OCI-LY7 (cell line): ENCODE data around the gene CTBS. TPM values are rescaled to one million over a fixed set of nuclear protein-coding genes. Genes with fewer than 3 reads are reported as not detected.

Source experiments
- BruUV-seq: library from RNA; stranded (reverse); fragments of 400-500 nt; replicated peaks from 2 replicates; lab custom pipeline; 2021; lab: Mats Ljungman, UMichigan
- CTCF ChIA-PET: fragments of 300-600 bp; sonication (Branson Sonifier 250); formaldehyde crosslinking; loops from one replicate; lab custom pipeline; 2022; ENCODE audit warnings: antibody characterized with exemption; ENCODE audit not compliant: unreplicated experiment; lab: Charles Lee
- POLR2A ChIA-PET: fragments of 300-600 bp; sonication (Branson Sonifier 250); formaldehyde crosslinking; loops from one replicate; lab custom pipeline; 2022; ENCODE audit warnings: antibody characterized with exemption; lab: Charles Lee
- DNase-seq: peaks from one replicate; pipeline ENCODE4 v3.0.0-alpha.2; 2015; ENCODE audit warnings: low spot score
- H2AFZ ChIP-seq: fragments of 200-600 bp; sonication (generic), shearing (Covaris generic); 2 replicates; pipeline ENCODE4 v1.6.1; 2014; ENCODE audit warnings: mild to moderate bottlenecking, antibody characterized with exemption, low read length, moderate library complexity
- H3K27ac ChIP-seq: fragments of 200-600 bp; sonication (generic); 2 replicates; pipeline ENCODE4 v1.5.1; 2014; ENCODE audit warnings: mixed run types, low read depth, mild to moderate bottlenecking, moderate library complexity, low read length, inconsistent platforms; ENCODE audit not compliant: poor library complexity, severe bottlenecking
- H3K36me3 ChIP-seq: fragments of 200-600 bp; sonication (generic); 2 replicates; pipeline ENCODE4 v1.6.1; 2014; ENCODE audit warnings: mild to moderate bottlenecking, antibody characterized with exemption, low read length, moderate library complexity, mixed read lengths; ENCODE audit not compliant: insufficient read depth
- H3K4me1 ChIP-seq: fragments of 200-600 bp; sonication (generic); 2 replicates; pipeline ENCODE4 v1.5.1; 2014; ENCODE audit warnings: mild to moderate bottlenecking, low read length; ENCODE audit not compliant: insufficient read depth, poor library complexity, severe bottlenecking
- H3K4me2 ChIP-seq: fragments of 200-600 bp; sonication (generic); 2 replicates; pipeline ENCODE4 v1.6.1; 2014; ENCODE audit warnings: mild to moderate bottlenecking, low read length
- H3K4me3 ChIP-seq: fragments of 200-600 bp; sonication (generic); 2 replicates; pipeline ENCODE4 v1.5.1; 2014; ENCODE audit warnings: mild to moderate bottlenecking, low read depth, low read length; ENCODE audit not compliant: poor library complexity, severe bottlenecking
- H3K79me2 ChIP-seq: fragments of 200-600 bp; sonication (generic); 2 replicates; pipeline ENCODE4 v1.6.1; 2016; ENCODE audit warnings: low read depth, mild to moderate bottlenecking, low read length, moderate library complexity, mixed read lengths; ENCODE audit not compliant: insufficient read depth
- H3K9me2 ChIP-seq: fragments of 200-600 bp; sonication (generic); 2 replicates; pipeline ENCODE4 v1.6.1; 2016; ENCODE audit warnings: mild to moderate bottlenecking, low read length, mixed read lengths; ENCODE audit not compliant: insufficient read depth
- H3K9me3 ChIP-seq: fragments of 200-600 bp; sonication (generic); 2 replicates; pipeline ENCODE4 v1.6.1; 2014; ENCODE audit warnings: mild to moderate bottlenecking, mixed run types, low read length, mixed read lengths
- H4K20me1 ChIP-seq: fragments of 200-600 bp; sonication (generic); 2 replicates; pipeline ENCODE4 v1.6.1; 2014; ENCODE audit warnings: mild to moderate bottlenecking, antibody characterized with exemption, low read length, moderate library complexity, mixed read lengths; ENCODE audit not compliant: insufficient read depth
- EZH2phosphoT487 ChIP-seq: fragments of 200-600 bp; sonication (generic); IDR thresholded peaks from 2 replicates; pipeline ENCODE4 v1.6.1; 2018; ENCODE audit warnings: low read depth, borderline replicate concordance, mild to moderate bottlenecking, mixed run types, antibody characterized with exemption, low read length, moderate library complexity, mixed read lengths
- intact Hi-C: fragments of 100-400 bp; cut with micrococcal nuclease; formaldehyde crosslinking; loops from one replicate; pipeline ENCODE4 v1.10.0; 2022; ENCODE audit not compliant: unreplicated experiment
- total RNA-seq, 2 experiments: library from RNA; depleted of rRNA in 1 of 2; stranded (reverse); fragments of >200 nt in 1 of 2; shearing (Covaris generic) in 1 of 2; gene quantifications; 2 replicates each; pipeline ENCODE4 v1.2.3, GENCODE V29; 2014 to 2022
- TF ChIP-seq, protein P1 (sequence below): fragments of 200-600 bp; sonication (generic); conservative IDR thresholded peaks from 2 replicates; pipeline ENCODE4 v1.5.1; 2014; ENCODE audit warnings: mild to moderate bottlenecking, antibody characterized with exemption, low read length, moderate library complexity, mixed read lengths

CTBS gene
- total RNA-seq, 2 experiments from 2014 or later: 4.5 to 9.3 TPM

DNA sequence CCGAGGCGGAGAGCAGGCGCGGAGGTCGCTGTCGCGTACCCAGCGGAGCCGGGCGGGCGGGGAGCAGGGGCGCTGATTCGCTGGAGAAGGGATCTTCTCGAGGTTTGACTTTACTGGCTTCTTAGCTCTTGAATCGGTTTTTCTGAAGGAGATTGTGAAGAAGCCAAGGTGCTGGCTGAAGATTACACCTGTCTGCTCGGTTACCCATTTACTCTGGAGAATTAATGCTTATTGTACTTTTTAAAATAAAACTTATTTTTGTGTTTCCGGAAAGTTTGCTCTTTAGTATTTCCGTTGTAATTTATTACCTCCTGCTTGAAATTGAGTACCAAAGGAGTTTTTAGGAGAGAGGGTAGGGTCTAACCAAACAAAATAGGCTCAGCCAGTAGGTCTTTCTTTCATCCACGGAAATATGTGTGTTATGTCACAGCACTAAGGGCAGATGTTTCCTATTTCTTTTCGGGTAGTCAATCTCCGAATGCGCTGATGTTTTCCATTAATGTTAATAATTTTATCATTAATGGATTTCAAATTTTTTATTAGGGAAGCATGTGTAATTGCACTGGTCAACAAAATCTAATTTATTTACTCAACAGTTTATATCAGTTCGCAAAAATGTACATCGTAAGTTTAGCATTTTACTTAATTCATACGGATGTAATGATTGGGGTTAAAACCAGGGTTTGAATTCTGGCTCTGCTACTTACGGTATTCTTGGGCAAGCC is 67.3 kb downstream of the CTBS start:
- BruUV-seq: TSS peak; percentile 79
- Histone ChIP-seq H3K9me2 (no peaks in the 10 kb centered on the region), H3K9me3 (peaks cover 12% of the 10 kb centered on the region), H3K79me2 (peaks cover 50% of the 10 kb centered on the region), H3K36me3 (peaks cover 28% of the 10 kb centered on the region), H4K20me1 (peaks cover 26% of the 10 kb centered on the region), H3K4me3 (peak overlapping the region; percentile 91), H2AFZ (peak overlapping the region; percentile 86), H3K27ac (peak overlapping the region; percentile 87), H3K4me2 (peak overlapping the region; percentile 79), H3K4me1 (peaks cover 33% of the 10 kb centered on the region)
- TF ChIP-seq EZH2phosphoT487: no peak
- TF ChIP-seq, protein P1, sequence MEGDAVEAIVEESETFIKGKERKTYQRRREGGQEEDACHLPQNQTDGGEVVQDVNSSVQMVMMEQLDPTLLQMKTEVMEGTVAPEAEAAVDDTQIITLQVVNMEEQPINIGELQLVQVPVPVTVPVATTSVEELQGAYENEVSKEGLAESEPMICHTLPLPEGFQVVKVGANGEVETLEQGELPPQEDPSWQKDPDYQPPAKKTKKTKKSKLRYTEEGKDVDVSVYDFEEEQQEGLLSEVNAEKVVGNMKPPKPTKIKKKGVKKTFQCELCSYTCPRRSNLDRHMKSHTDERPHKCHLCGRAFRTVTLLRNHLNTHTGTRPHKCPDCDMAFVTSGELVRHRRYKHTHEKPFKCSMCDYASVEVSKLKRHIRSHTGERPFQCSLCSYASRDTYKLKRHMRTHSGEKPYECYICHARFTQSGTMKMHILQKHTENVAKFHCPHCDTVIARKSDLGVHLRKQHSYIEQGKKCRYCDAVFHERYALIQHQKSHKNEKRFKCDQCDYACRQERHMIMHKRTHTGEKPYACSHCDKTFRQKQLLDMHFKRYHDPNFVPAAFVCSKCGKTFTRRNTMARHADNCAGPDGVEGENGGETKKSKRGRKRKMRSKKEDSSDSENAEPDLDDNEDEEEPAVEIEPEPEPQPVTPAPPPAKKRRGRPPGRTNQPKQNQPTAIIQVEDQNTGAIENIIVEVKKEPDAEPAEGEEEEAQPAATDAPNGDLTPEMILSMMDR: 0 out of 2 replicates have a peak, but pooled peaks have one; percentile 24
- CTCF ChIA-PET: no interaction called here
- no peak for DNase-seq
- intact Hi-C loops: loop anchor here (1.0 to 10.0 kb wide), 8 partner anchors 28 to 742 kb away; partner anchors contain the start of genes CTBS, PRKACB, RPF1 and SAMD13
- POLR2A ChIA-PET: interaction anchor here (0.6 to 4.4 kb wide), 16 partner anchors 11 to 769 kb away, joined by 3 to 43 read pairs (median 4); partner anchors contain the start of genes CTBS, PRKACB, SAMD13 and SSX2IP

DNA sequence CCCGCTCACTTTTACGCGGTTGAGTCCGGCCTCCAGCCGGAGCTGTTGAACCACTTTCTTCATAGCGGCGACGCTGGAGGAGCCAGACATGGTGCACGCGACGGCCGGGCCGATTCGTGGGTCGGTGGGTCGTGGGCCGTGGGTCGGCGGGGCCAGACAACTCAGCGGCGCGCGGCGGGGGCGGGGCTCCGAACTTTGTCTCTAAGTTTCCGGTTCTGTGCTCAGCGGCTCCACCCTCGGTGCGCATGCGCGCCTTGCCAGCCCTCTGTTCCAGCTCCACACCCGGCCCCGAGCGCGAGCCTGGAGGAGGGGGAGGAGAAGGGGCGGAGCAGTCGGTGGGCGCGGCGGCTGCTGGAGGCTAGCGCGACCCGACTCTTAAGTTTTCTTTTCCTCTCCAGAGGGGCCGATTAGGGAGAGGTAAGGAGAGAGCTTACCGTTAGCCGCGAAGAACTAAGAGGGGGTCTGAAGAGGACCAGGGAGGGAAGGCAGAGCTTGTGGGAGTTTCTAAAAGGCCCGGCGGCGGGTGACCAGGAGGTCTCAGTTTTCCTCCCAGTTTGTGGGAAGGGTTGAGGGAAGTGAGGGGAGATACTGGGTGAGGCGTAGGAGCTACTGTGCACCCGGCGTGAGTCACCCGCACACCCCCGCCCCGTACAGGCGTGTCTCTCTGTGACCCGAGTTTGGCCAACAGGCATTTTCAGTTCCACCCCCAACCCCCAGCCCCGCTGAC is 68.1 kb downstream of the CTBS start, which contains the start of the genes GNG5 and SPATA1:
GNG5 (minus strand) TSS at position 580 of the 727 bp plus-strand sequence; CDS start at position 90, 490 bp downstream.
SPATA1 (plus strand) TSS at position 385 of the 727 bp plus-strand sequence. CDS start 9,974 bp downstream, outside the sequence.
- BruUV-seq: no TSS peak
- H3K4me1 ChIP-seq: peaks cover 33% of the 10 kb centered on the region

More for the DNA sequence above, 68.1 kb downstream of the CTBS start, which contains the start of the genes GNG5 and SPATA1:
- Histone ChIP-seq H3K36me3 (peaks cover 35% of the 10 kb centered on the region), H3K79me2 (peaks cover 57% of the 10 kb centered on the region), H3K27ac (peak within 1 kb of the TSS; percentile 87), H3K4me3 (peak within 1 kb of the TSS; percentile 91), H3K9me2 (no peaks in the 10 kb centered on the region), H3K4me2 (peak within 1 kb of the TSS; percentile 86), H3K9me3 (peaks cover 12% of the 10 kb centered on the region), H4K20me1 (peaks cover 27% of the 10 kb centered on the region), H2AFZ (peak within 1 kb of the TSS; percentile 86)
- DNase-seq: peak; percentile 96
- ChIA-PET CTCF (no interaction called here), POLR2A (interaction anchor here (0.7 to 4.4 kb wide), 18 partner anchors 11 to 770 kb away, joined by 3 to 43 read pairs (median 4); partner anchors contain the start of genes CTBS, PRKACB, SAMD13 and SSX2IP)
- TF ChIP-seq, protein P1: no peak
- TF ChIP-seq EZH2phosphoT487: no peak
- intact Hi-C loops: loop anchor here (1.0 to 10.0 kb wide), 8 partner anchors 27 to 741 kb away; partner anchors contain the start of genes CTBS, PRKACB, RPF1 and SAMD13
